Middle frontal gyrus (tissue), 1 donor: ENCODE measurements around the gene P3R3URF.
"Not testable (repeated sequence)": the region's sequence is repeated elsewhere in the genome, so short reads cannot be mapped to it uniquely, and the experiment has no call there.

Source experiments
- DNase-seq: peaks from one replicate; pipeline ENCODE4 v3.0.0-alpha.2; 2015; ENCODE audit warnings: low spot score; ENCODE audit errors: extremely low spot score

P3R3URF gene

DNA sequence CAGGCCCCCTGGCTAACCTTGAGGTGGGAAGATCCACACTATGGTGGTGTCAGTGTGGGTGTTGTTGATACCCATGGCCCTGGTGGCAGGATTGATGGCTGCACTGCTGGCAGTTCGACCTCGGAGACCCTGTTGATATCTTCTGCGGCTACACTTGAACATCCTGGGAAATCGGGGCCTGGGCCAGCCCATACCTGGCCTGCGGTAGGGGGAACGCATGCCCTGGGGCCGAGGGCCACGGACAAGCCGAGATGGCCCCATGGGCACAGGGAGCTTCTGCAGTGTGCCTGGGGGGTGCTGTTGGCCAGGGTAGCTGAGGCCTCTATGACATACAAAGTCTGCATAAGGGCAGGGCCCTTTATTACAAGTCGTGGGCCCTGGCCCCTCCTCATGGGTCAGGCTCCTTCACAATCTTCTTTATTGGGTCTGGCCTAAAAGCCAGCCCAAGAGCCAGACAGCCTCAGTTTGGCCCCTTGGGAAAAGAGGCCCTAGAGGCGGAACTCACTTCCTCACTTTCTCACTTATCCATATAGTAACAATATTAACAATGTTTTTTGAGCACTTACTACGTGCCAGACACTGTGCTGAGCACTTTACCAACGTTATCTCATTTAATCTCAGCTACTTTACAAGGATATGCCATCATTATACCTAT, at the start of gene P3R3URF:
Gene P3R3URF, minus strand, starts transcription at position 278 of the 655 bp plus-strand sequence. Its CDS starts 17 bp downstream, at position 261.
- no peak for DNase-seq

DNA sequence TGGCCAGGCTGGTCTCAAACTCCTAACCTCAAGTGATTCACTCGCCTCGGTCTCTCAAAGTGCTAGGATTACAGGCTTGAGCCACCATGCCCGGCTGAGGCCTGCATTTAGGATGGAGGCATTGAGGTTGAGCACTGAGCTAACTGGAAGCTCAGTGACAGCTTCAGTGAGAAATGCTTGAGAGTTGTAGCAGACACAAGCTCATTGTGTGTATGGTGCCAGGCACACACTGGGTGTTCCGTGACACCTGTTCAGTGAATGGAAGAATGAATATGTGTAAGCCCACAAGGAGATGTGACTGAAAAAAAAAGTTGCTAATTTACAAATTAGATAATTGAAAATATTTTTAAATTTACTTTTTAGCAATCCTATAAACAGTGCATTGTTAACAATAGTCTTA, 48.7 kb upstream of the P3R3URF start:
- no peak for DNase-seq

DNA sequence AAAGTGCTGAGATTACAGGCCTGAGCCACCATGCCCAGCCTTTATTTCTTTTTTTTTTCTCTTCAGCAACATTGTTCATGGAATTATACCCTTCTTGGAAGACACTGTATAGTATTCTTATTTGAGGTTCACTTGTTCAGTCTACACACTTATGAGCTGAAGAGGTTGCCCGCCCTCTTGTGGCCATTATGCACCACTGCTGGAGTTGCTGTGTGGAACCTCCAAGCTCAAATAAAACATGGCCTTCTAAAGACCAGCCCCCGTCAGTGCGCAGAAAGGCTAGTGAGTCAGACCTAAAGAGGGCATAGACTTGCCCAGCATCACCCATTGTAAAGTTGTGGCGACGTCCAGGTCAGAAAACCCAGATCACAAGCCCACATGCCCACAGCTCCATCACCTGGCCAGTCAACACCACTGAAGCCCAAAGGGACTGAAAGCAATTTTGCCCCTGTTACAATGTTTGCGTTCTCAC, 47.2 kb upstream of the P3R3URF start:
- DNase-seq = peak; percentile 59

DNA sequence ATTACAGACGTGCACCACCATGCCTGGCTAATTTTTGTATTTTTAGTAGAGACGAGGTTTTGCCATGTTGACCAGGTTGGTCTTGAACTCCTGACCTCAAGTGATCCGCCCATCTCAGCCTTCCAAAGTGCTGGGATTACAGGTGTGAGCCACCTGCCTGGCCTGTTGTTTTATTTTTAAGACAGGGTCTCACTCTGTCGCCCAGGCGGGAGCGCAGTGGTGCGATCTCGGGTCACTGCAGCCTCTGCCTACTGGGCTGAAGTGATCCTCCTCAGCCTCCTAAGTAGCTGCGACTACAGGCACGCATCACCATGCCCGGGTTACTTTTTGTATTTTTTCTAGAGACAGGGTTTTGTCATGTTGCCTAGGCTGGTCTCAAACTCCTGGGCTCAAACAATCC, 46.8 kb upstream of the P3R3URF start:
- DNase-seq = not testable (repeated sequence)

DNA sequence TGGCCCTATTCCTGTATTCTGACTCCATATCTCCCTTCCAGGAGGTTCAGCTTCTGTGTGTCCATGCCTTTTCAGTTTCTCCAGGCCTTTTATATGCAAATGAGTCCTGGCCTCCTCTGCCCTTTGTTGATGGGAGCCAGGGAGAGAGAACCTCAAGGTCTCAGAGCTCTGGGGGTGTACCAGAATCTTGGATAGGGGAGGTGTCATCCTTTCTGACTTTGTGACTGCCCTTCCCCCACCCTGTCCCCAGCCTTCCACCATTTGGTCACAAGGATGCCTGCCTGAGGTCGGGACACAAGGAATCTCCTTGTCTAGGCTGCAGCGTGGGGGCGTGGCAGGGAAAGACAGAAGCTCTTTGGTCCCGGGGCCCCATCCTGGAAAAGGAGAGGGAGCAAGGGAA, 45.5 kb upstream of the P3R3URF start:
- DNase-seq = no peak

DNA sequence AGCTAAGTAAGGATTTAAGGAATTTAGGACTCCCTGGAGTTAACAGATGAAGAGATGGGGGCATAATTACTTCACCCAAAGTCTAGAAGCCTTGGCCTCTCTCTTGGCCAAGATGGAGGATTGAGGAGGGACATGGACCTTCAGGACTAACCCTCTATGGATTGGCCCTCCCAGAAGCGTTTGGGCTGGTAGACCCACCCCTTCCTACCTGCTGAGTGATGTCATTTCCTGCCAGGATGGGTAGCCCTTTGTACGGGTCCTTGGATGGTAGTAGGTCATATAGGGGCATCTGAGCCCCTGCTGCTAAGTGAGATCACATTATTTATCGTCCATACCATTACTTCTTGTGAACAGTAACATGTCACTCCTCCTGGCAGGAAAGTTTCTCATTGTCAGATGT, 44.5 kb upstream of the P3R3URF start:
- no peak for DNase-seq

DNA sequence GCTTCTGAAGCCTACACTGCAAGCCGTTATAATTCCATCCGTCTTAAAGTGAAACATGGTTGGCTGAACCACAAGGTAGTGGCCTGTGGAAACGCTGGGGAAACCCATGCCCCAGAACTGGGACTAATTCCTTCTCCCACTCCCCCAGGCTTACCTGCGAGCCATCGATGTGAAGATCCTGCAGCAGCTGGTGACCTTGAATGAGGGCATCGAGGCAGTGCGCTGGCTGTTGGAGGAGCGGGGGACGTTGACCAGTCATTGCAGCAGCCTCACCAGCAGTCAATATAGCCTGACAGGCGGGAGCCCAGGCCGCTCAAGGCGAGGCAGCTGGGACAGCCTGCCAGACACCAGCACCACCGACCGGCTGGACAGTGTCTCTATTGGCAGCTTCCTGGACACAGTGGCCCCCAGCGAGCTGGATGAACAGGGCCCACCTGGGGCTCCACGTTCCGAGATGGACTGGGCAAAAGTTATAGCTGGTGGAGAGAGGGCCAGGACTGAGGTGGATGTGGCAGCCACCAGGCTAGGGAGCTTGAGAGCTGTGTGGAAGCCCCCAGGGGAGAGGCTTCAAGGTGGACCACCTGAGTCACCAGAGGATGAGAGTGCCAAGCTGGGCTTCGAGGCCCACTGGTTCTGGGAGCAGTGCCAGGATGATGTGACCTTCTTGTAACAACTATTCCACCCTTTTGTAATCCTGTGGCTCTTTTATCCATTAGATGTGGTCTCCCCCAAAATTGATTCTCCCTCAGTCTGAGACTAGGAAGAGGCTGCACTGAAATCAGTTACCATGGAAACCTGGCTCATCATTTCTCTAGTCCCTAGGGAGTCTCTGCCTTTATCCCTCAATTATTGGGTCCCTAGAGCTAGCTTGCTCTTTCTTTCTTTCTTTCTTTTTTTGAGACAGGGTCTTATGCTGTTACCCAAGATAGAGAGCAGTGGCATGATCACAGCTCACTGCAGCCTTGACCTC, 43.5 kb upstream of the P3R3URF start:
- no peak for DNase-seq

DNA sequence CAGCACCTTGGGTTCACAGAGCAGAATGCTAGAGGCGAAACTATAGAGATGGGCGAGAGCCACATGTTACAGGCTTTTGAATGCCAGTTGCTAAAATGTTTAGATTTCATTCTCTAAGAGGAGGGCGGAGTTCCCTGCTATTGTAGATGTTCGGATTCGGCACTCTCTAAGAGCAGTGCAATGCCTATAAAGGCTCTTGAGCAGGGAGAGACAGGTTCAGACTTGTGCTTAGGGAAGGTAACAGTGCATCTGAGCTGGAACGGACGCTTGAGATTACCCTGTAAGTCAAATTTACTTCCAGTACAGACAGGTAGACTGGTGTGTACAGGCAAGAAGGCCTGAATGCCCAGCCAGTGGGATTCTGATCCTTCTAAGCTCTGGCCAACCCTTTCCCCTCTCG, 42.2 kb upstream of the P3R3URF start:
- no peak for DNase-seq

DNA sequence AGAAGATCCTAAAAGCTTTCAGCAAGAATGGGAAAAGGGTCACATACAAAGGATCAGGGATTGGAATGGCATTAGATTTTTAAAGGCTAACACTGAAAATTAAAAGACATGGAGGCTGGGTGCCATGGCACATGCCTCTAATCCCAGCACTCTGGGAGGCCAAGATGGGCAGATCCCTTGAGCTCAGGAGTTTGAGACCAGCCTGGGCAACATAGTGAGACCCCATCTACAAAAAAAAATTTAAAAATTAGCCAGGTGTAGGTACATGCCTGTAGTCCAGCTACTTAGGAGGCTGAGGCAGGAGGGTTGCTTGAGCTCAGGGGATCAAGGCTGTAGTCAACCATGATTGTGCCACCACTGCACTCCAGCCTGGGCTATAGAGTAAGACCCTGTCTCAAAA, 39.2 kb upstream of the P3R3URF start:
- no peak for DNase-seq

DNA sequence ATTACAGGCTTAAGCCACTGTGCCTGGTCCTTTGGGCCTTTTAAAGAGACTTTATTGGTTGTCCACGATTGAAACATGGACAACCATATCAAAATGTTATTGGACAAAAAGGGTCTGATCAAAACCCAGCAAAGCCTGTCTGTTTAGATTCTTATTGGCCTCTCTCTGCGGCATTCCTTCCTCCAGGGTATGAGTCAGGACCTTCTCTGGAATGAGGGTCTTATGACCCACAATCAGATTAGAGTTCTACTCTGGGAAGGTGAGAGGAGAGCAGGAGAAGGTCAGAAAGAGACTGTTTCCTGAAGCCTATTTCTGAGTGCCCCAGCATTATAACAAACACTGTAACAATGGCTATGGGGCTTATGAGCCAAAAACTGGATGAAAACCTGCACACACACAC, 34.8 kb upstream of the P3R3URF start:
- no peak for DNase-seq

DNA sequence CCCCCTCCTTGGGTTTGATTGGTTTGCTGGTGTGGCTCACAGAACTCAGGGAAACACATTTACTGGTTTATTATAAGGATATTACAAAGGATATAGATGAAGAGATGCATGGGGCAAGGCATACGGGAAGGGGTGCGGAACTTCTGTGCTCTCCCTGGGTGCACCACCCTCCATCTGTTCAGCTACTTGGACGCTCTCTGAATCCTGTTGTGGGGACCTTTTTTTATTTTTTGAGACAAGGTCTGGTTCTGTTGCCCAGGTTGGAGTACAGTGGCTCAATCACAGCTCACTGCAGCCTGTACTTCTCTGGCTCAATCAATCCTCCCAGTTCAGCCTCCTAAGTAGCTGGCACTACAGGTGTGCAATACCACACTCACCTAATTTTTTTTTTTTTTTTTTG, 34.3 kb upstream of the P3R3URF start:
- DNase-seq = no peak

DNA sequence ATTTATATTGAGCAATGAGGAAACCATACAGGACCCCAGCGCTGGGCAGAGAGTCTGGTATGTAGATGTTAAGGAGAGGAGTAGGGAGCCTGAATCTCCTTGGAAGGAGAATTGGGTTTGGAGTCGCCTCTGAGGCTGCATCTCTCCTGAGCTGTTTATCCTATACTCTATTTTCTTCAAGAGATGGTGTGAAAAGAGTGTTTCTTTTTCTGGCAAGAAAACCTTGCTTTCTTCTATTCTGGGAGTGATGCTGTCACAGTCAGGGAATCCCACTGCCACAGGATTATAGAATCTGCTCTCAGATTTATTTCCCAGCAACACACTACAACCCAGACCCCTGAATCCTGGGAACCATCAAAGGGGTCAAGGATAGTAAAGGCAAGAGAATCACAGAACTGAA, 30.1 kb upstream of the P3R3URF start:
- no peak for DNase-seq

DNA sequence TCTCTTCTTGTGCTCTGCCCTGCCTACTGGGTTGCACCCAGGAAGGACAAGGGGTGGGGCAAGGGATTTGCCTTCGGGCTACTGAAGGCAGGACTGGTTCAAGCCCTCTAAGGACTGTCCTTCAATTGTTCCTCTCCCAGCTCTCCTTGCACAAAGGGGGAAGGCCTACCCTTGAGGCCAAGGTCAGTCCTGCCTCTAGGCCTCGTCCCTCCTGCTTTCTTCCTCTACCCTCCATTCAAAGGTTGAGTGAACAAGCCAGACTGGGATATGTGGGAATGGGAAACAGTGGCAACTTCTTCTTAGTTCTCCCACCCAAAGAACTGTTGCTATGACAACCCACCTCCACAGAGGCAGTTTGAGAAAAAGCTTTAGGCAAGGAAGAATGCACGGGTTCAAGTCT, 29.5 kb upstream of the P3R3URF start:
- no peak for DNase-seq

DNA sequence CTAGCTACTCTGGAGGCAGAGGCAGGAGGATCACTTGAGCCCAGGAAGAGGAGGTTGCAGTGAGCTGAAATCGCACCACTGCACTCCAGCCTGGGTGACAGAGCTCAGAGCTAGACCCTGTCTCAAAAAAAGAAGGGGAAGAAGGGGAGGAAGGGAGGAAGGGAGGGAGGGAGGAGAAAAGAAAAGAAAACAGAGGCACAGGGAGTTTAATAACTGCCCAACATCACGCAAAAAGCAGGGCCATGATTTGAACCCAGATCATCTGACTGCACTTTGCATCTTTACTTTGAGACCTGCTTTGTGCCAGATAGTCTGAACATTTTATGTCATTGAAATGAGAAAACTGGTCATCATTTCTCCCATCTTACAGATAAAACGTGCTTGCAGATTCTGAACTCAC, 28.9 kb upstream of the P3R3URF start:
- no peak for DNase-seq

DNA sequence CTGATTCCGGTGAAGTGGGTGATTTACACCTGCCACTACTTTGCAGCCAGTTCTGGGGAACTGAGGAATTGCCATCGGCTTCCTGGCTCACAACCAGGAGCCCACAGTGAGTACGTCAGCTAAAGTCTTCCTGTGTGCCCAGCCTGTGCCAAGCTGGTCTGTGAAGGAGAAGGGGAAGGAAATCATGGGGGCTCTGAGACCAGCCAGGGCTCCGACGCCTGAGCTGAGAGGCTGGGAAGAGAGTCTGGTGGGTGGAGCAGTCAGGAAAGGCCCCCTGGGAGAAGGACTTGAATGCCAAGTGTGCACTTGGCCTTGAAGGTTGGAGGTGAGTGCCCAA, 28.1 kb upstream of the P3R3URF start:
- no peak for DNase-seq

DNA sequence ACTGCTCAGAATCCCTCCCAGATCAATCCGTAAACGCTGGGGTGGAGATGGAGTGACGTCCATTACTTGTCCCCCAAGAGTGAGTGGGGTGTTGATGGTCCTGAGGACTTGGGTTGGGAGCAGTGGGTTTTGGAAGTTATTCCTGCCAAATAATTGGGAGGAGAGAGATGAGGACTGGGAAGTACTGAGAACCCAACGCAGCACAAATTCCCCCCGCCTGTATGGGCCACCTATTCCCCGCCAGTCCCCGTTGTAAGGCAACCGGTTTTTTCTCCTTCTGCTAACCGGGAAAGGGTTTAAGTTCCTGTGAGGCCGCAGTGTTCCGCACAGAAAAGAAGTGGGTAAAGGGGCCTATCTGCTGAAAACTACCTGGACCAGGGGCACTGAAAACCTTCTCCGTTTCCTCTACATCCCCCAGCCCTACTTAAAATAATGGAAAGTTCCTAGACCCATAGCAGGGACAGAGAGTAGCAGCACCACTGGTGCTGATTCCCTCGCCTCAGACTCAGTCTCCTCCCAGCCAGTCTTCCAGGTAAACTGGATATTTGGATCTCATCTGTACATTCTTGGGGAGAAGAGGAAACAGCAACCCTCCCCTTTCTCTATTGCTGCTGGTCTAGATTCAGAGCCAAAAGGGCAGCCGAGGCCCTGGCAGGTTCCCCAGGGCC, 27.6 kb upstream of the P3R3URF start:
- DNase-seq = no peak

DNA sequence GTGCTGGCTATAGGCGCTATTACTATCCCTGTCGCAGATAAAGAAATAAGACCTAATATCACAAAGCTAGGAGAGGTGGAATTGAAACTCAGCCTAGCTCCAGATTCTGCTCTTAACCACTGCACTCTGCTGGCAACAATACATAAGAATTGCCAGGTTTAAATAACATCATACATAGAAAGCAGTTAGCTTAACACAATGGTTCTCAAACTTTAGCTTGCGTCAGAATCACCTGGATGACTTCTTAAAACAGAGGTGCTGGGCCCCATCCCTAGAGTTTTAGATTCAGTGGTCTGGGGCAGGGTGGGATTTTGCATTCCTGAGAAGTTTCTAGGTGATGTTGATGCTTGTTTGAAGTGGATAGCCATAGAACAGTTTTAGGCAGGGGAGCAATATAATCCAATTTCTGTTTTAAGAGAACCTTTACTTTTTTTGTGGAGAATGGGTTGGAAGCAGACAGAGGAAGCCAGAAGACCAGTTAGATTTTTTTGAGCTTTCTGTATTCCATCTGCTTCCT, 23.0 kb upstream of the P3R3URF start:
- no peak for DNase-seq

DNA sequence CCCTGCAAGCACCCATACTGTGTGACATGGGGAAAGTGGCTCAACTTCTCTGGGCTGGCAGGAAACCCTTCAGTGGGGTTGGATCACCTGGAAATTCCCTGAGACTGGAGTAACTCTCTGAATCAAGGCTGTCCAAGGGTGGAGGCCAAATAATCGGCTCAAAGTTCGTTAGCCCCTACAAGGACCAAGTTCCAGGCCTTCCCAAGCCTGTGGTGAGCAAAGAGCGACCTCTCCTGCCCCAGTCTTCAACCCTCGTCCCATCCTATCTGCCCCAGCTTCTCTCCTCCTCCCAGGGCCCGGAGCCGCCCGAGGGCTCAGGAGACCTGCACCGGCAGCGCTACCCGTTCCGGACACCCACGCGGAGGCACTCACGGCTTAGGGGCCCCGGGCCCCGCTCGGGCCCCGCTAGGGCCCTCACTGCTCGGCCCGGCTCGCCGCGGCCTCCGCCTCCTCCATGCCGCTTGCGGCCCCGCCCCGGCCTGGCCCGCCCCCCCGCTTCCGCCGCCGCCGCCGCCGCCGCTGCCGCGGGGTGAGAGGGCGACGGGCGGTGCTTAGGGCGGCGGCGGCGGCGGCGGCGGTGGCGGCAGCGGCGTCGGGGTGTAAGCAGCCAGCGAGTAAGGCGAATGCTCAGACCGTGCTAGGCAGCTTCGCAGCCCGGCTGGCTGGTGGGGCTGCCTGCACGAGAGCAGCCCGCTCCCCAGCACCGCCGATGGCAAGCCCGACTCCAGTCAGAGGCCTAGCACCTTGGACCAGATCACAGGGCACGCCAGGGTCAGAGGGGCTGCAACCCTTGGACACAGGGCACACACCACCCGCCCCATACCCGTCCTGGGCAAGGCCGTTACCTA, 21.9 kb upstream of the P3R3URF start, which contains the start of gene POMGNT1:
Gene POMGNT1, minus strand, starts transcription at position 471 of the 848 bp plus-strand sequence. CDS start 613 bp downstream, outside the sequence.
- DNase-seq = peak; percentile 36

DNA sequence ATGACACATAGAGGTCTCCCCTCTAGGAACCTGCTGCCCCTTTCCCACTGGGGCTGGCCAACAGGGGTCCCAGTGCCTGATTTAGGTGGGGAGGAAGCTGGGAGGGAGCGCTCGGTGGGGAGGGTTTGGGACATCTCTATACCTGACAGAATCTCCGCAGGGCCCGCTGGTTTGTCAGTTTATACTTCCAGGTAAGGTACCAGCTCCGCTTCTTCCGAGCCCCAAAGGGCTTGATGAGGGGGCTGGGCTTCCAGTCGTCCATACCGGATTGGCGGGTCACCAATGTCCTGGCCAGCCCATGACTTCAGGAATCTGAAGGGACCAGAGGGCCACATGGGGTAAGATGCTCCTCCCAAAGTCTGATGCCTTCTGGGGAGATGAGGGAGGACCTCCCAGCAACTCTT, 21.3 kb upstream of the P3R3URF start:
- DNase-seq = no peak

DNA sequence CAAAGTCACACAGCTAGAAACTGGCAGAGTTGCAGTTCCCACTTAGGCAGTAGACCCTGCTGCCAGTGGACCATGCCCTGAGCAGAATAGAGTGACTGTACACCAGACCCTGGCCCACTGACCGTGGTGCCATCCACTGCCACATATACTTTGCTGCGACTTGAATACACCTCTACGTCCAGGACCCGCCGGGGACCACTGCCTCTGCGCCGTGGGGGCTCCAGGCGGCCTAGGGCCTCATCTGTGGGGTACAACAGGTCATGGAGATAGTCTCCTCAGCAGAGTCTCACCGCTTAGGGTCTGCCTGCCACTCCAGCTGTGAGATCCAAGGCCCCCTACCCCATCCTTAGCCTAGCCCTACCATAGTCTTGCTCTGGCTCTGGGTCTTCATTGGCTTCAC, 20.3 kb upstream of the P3R3URF start:
- DNase-seq = no peak
